ENCODE data around the gene TRAPPC5.

TRAPPC5 gene

GRCh38 chr19:7720351-7720750, 39.7 kb downstream of the TRAPPC5 start:
- H3K79me1 ChIP-seq (replicated peaks; ENCODE audit: low read length, poor library complexity, severe bottlenecking): no peaks in the 10 kb centered on the region
- no peaks in the 10 kb centered on the region for H3K4me1 ChIP-seq (ENCODE audit: control insufficient read depth, insufficient read depth, low read depth, low read length)
- DNase-seq: no peak
- H3K18ac ChIP-seq (ENCODE audit: low read depth in 1 of 2, low read length in 2 of 2): no peak overlapping the region
- no peak overlapping the region for H2BK5ac ChIP-seq (ENCODE audit: low read depth, low read length, poor library complexity, severe bottlenecking)
- 78% methylated on average over 5 of the region's 6 CpGs for WGBS
- no peak overlapping the region for H2BK15ac ChIP-seq (ENCODE audit: low read depth, poor library complexity, severe bottlenecking)
- H2BK12ac ChIP-seq (ENCODE audit: low read length in 2 of 2): no peak overlapping the region
- no peak overlapping the region for H2BK120ac ChIP-seq (ENCODE audit: low read depth, low read length)
- peaks cover 2% of the 10 kb centered on the region for H3K9me3 ChIP-seq (ENCODE audit: control insufficient read depth, low read length)
- H3K4me2 ChIP-seq (ENCODE audit: low read length, poor library complexity, severe bottlenecking): no peak overlapping the region
- no peak overlapping the region for H2AFZ ChIP-seq (ENCODE audit: low read depth, low read length)
- H4K91ac ChIP-seq (ENCODE audit: low read length): no peak overlapping the region
- H3K36me3 ChIP-seq (ENCODE audit: control insufficient read depth in 1 of 2, insufficient read depth in 2 of 2, low read depth in 1 of 2, low read length in 2 of 2): no peaks in the 10 kb centered on the region
- no peak overlapping the region for H3K4ac ChIP-seq (ENCODE audit: low read depth in 1 of 2, low read length in 2 of 2)
- no peak overlapping the region for H3K9ac ChIP-seq (ENCODE audit: low read length)
- H3K27me3 ChIP-seq (ENCODE audit: control insufficient read depth in 1 of 2, insufficient read depth in 1 of 2, low read length in 2 of 2): peaks cover 0 to 40% of the 10 kb centered on the region in 2 experiments
- no peak overlapping the region for H3K23ac ChIP-seq (ENCODE audit: low read length in 2 of 2)
- H4K8ac ChIP-seq (ENCODE audit: low read length): no peak overlapping the region
- no peak overlapping the region for H2AK5ac ChIP-seq (ENCODE audit: low read length, severe bottlenecking)
- H3K4me3 ChIP-seq (ENCODE audit: insufficient read depth in 1 of 2, low read depth in 1 of 2, low read length in 2 of 2): no peak overlapping the region
- no peak overlapping the region for H3K14ac ChIP-seq (ENCODE audit: low read length in 2 of 2)
- H3K27ac ChIP-seq (ENCODE audit: low read length, poor library complexity, severe bottlenecking): no peak overlapping the region

- H3K36me3 ChIP-seq (ENCODE audit: control insufficient read depth in 1 of 2, insufficient read depth in 2 of 2, low read depth in 1 of 2, low read length in 2 of 2): no peaks in the 10 kb centered on the region
- H4K91ac ChIP-seq (ENCODE audit: low read length): no peak overlapping the region
- H3K9ac ChIP-seq (ENCODE audit: low read length): no peak overlapping the region
- H2BK5ac ChIP-seq (ENCODE audit: low read depth, low read length, poor library complexity, severe bottlenecking): no peak overlapping the region
- H3K9me3 ChIP-seq (ENCODE audit: control insufficient read depth, low read length): no peaks in the 10 kb centered on the region
- H2BK12ac ChIP-seq (ENCODE audit: low read length in 2 of 2): no peak overlapping the region
- no peak overlapping the region for H2BK120ac ChIP-seq (ENCODE audit: low read depth, low read length)
- no peak overlapping the region for H3K18ac ChIP-seq (ENCODE audit: low read depth in 1 of 2, low read length in 2 of 2)
- WGBS: 89% methylated on average over 5 of the region's 5 CpGs
- no peak overlapping the region for H4K8ac ChIP-seq (ENCODE audit: low read length)
- no peak for DNase-seq
- H2BK15ac ChIP-seq (ENCODE audit: low read depth, poor library complexity, severe bottlenecking): no peak overlapping the region
- H3K79me1 ChIP-seq (replicated peaks; ENCODE audit: low read length, poor library complexity, severe bottlenecking): no peaks in the 10 kb centered on the region
- no peaks in the 10 kb centered on the region for H3K4me1 ChIP-seq (ENCODE audit: control insufficient read depth, insufficient read depth, low read depth, low read length)
- no peak overlapping the region for H3K4me2 ChIP-seq (ENCODE audit: low read length, poor library complexity, severe bottlenecking)
- H2AK5ac ChIP-seq (ENCODE audit: low read length, severe bottlenecking): no peak overlapping the region
- H3K27ac ChIP-seq (ENCODE audit: low read length, poor library complexity, severe bottlenecking): no peak overlapping the region
- no peak overlapping the region for H3K14ac ChIP-seq (ENCODE audit: low read length in 2 of 2)
- H2AFZ ChIP-seq (ENCODE audit: low read depth, low read length): no peak overlapping the region
- H3K23ac ChIP-seq (ENCODE audit: low read length in 2 of 2): no peak overlapping the region
- no peak overlapping the region for H3K4me3 ChIP-seq (ENCODE audit: insufficient read depth in 1 of 2, low read depth in 1 of 2, low read length in 2 of 2)
- H3K27me3 ChIP-seq (ENCODE audit: control insufficient read depth in 1 of 2, insufficient read depth in 1 of 2, low read length in 2 of 2): peaks cover 0 to 48% of the 10 kb centered on the region in 2 experiments
- H3K4ac ChIP-seq (ENCODE audit: low read depth in 1 of 2, low read length in 2 of 2): no peak overlapping the region
These were observed 41.6 kb downstream of the TRAPPC5 start for GRCh38 chr19:7722231-7722651.

GRCh38 chr19:7725791-7726190, 45.2 kb downstream of the TRAPPC5 start:
- Histone ChIP-seq H4K91ac (ENCODE audit: low read length) (no peak overlapping the region), H4K8ac (ENCODE audit: low read length) (no peak overlapping the region)

GRCh38 chr19:7729211-7729610, 48.6 kb downstream of the TRAPPC5 start:
- H2BK15ac ChIP-seq (ENCODE audit: low read depth, poor library complexity, severe bottlenecking): no peak overlapping the region
- no peak overlapping the region for H3K27ac ChIP-seq (ENCODE audit: low read length, poor library complexity, severe bottlenecking)
- no peak overlapping the region for H3K4ac ChIP-seq (ENCODE audit: low read depth in 1 of 2, low read length in 2 of 2)
- no peak for DNase-seq
- no peak overlapping the region for H3K14ac ChIP-seq (ENCODE audit: low read length in 2 of 2)
- no peak overlapping the region for H3K23ac ChIP-seq (ENCODE audit: low read length in 2 of 2)
- 26% methylated on average over 16 of the region's 16 CpGs for WGBS
- no peak overlapping the region for H2AK5ac ChIP-seq (ENCODE audit: low read length, severe bottlenecking)
- peaks cover 2% of the 10 kb centered on the region for H3K4me1 ChIP-seq (ENCODE audit: control insufficient read depth, insufficient read depth, low read depth, low read length)
- H2BK120ac ChIP-seq (ENCODE audit: low read depth, low read length): no peak overlapping the region
- H3K36me3 ChIP-seq (ENCODE audit: control insufficient read depth in 1 of 2, insufficient read depth in 2 of 2, low read depth in 1 of 2, low read length in 2 of 2): no peaks in the 10 kb centered on the region
- no peaks in the 10 kb centered on the region for H3K79me1 ChIP-seq (replicated peaks; ENCODE audit: low read length, poor library complexity, severe bottlenecking)
- H2BK12ac ChIP-seq (ENCODE audit: low read length in 2 of 2): no peak overlapping the region
- H2AFZ ChIP-seq (ENCODE audit: low read depth, low read length): no peak overlapping the region
- H4K91ac ChIP-seq (ENCODE audit: low read length): no peak overlapping the region
- no peak overlapping the region for H3K9ac ChIP-seq (ENCODE audit: low read length)
- no peak overlapping the region for H3K4me3 ChIP-seq (ENCODE audit: insufficient read depth in 1 of 2, low read depth in 1 of 2, low read length in 2 of 2)
- H3K18ac ChIP-seq (ENCODE audit: low read depth in 1 of 2, low read length in 2 of 2): no peak overlapping the region
- H3K9me3 ChIP-seq (ENCODE audit: control insufficient read depth, low read length): no peaks in the 10 kb centered on the region
- no peak overlapping the region for H2BK5ac ChIP-seq (ENCODE audit: low read depth, low read length, poor library complexity, severe bottlenecking)
- H3K27me3 ChIP-seq (ENCODE audit: control insufficient read depth in 1 of 2, insufficient read depth in 1 of 2, low read length in 2 of 2): peaks cover 23 to 78% of the 10 kb centered on the region in 2 experiments
- H3K4me2 ChIP-seq (ENCODE audit: low read length, poor library complexity, severe bottlenecking): no peak overlapping the region
- H4K8ac ChIP-seq (ENCODE audit: low read length): no peak overlapping the region

More at GRCh38 chr19:7725791-7726190, 45.2 kb downstream of the TRAPPC5 start:
- H3K36me3 ChIP-seq (ENCODE audit: control insufficient read depth in 1 of 2, insufficient read depth in 2 of 2, low read depth in 1 of 2, low read length in 2 of 2): no peaks in the 10 kb centered on the region
- no peak overlapping the region for H2AK5ac ChIP-seq (ENCODE audit: low read length, severe bottlenecking)
- H3K23ac ChIP-seq (ENCODE audit: low read length in 2 of 2): no peak overlapping the region
- H3K4me1 ChIP-seq (ENCODE audit: control insufficient read depth, insufficient read depth, low read depth, low read length): peaks cover 2% of the 10 kb centered on the region
- H2AFZ ChIP-seq (ENCODE audit: low read depth, low read length): no peak overlapping the region
- H3K9me3 ChIP-seq (ENCODE audit: control insufficient read depth, low read length): no peaks in the 10 kb centered on the region
- no peak overlapping the region for H3K14ac ChIP-seq (ENCODE audit: low read length in 2 of 2)
- H2BK5ac ChIP-seq (ENCODE audit: low read depth, low read length, poor library complexity, severe bottlenecking): no peak overlapping the region
- no peaks in the 10 kb centered on the region for H3K79me1 ChIP-seq (replicated peaks; ENCODE audit: low read length, poor library complexity, severe bottlenecking)
- no peak for DNase-seq
- H2BK12ac ChIP-seq (ENCODE audit: low read length in 2 of 2): no peak overlapping the region
- no peak overlapping the region for H3K18ac ChIP-seq (ENCODE audit: low read depth in 1 of 2, low read length in 2 of 2)
- H3K27ac ChIP-seq (ENCODE audit: low read length, poor library complexity, severe bottlenecking): no peak overlapping the region
- no peak overlapping the region for H3K9ac ChIP-seq (ENCODE audit: low read length)
- H2BK120ac ChIP-seq (ENCODE audit: low read depth, low read length): no peak overlapping the region
- 32% methylated on average over 2 of the region's 2 CpGs for WGBS
- H3K4ac ChIP-seq (ENCODE audit: low read depth in 1 of 2, low read length in 2 of 2): no peak overlapping the region
- H3K4me3 ChIP-seq (ENCODE audit: insufficient read depth in 1 of 2, low read depth in 1 of 2, low read length in 2 of 2): no peak overlapping the region
- H3K4me2 ChIP-seq (ENCODE audit: low read length, poor library complexity, severe bottlenecking): no peak overlapping the region
- H2BK15ac ChIP-seq (ENCODE audit: low read depth, poor library complexity, severe bottlenecking): no peak overlapping the region
- peaks cover 20 to 67% of the 10 kb centered on the region in 2 experiments for H3K27me3 ChIP-seq (ENCODE audit: control insufficient read depth in 1 of 2, insufficient read depth in 1 of 2, low read length in 2 of 2)

Data from mesenchymal stem cell (in vitro differentiated cells and primary cell).